ENCODE results near the gene WDPCP. TPM values are rescaled to one million over a fixed set of nuclear protein-coding genes. Genes with fewer than 3 reads are reported as not detected.

WDPCP gene
- total RNA-seq, 1 donor from 2014 or later: 4.3 TPM

GRCh38 chr2:63127594-63127993 lies 460.7 kb downstream of the WDPCP start:
- no peak overlapping the region for H3K4me3 Mint-ChIP-seq (ENCODE audit: unreplicated experiment)
- H3K36me3 Mint-ChIP-seq (ENCODE audit: unreplicated experiment): no peaks in the 10 kb centered on the region
- H3K27ac Mint-ChIP-seq (ENCODE audit: unreplicated experiment): no peak overlapping the region
- H3K27me3 Mint-ChIP-seq (ENCODE audit: unreplicated experiment): no peaks in the 10 kb centered on the region
- TF ChIP-seq, protein P1, sequence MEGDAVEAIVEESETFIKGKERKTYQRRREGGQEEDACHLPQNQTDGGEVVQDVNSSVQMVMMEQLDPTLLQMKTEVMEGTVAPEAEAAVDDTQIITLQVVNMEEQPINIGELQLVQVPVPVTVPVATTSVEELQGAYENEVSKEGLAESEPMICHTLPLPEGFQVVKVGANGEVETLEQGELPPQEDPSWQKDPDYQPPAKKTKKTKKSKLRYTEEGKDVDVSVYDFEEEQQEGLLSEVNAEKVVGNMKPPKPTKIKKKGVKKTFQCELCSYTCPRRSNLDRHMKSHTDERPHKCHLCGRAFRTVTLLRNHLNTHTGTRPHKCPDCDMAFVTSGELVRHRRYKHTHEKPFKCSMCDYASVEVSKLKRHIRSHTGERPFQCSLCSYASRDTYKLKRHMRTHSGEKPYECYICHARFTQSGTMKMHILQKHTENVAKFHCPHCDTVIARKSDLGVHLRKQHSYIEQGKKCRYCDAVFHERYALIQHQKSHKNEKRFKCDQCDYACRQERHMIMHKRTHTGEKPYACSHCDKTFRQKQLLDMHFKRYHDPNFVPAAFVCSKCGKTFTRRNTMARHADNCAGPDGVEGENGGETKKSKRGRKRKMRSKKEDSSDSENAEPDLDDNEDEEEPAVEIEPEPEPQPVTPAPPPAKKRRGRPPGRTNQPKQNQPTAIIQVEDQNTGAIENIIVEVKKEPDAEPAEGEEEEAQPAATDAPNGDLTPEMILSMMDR (IDR thresholded peaks at IDR 0.05; ENCODE audit: partially characterized antibody, unreplicated experiment): no peak
- H3K4me1 Mint-ChIP-seq (ENCODE audit: low read depth, unreplicated experiment): no peaks in the 10 kb centered on the region
- no peak for DNase-seq
- no peaks in the 10 kb centered on the region for H3K9me3 Mint-ChIP-seq (ENCODE audit: unreplicated experiment)

GRCh38 chr2:63124850-63125249 lies 463.4 kb downstream of the WDPCP start:
- no peak for DNase-seq
- no peaks in the 10 kb centered on the region for H3K4me1 Mint-ChIP-seq (ENCODE audit: low read depth, unreplicated experiment)
- no peaks in the 10 kb centered on the region for H3K9me3 Mint-ChIP-seq (ENCODE audit: unreplicated experiment)
- H3K27ac Mint-ChIP-seq (ENCODE audit: unreplicated experiment): no peak overlapping the region
- TF ChIP-seq, protein P1 (IDR thresholded peaks at IDR 0.05; ENCODE audit: partially characterized antibody, unreplicated experiment): no peak
- no peak overlapping the region for H3K4me3 Mint-ChIP-seq (ENCODE audit: unreplicated experiment)
- H3K36me3 Mint-ChIP-seq (ENCODE audit: unreplicated experiment): no peaks in the 10 kb centered on the region
- H3K27me3 Mint-ChIP-seq (ENCODE audit: unreplicated experiment): no peaks in the 10 kb centered on the region

- H3K4me3 Mint-ChIP-seq (ENCODE audit: unreplicated experiment): no peak overlapping the region
- H3K9me3 Mint-ChIP-seq (ENCODE audit: unreplicated experiment): no peaks in the 10 kb centered on the region
- TF ChIP-seq, protein P1 (IDR thresholded peaks at IDR 0.05; ENCODE audit: partially characterized antibody, unreplicated experiment): no peak
- H3K4me1 Mint-ChIP-seq (ENCODE audit: low read depth, unreplicated experiment): no peaks in the 10 kb centered on the region
- no peaks in the 10 kb centered on the region for H3K36me3 Mint-ChIP-seq (ENCODE audit: unreplicated experiment)
- H3K27ac Mint-ChIP-seq (ENCODE audit: unreplicated experiment): no peak overlapping the region
- H3K27me3 Mint-ChIP-seq (ENCODE audit: unreplicated experiment): no peaks in the 10 kb centered on the region
- DNase-seq: no peak
Observed at GRCh38 chr2:63124218-63124617, 464.1 kb downstream of the WDPCP start.

DNA sequence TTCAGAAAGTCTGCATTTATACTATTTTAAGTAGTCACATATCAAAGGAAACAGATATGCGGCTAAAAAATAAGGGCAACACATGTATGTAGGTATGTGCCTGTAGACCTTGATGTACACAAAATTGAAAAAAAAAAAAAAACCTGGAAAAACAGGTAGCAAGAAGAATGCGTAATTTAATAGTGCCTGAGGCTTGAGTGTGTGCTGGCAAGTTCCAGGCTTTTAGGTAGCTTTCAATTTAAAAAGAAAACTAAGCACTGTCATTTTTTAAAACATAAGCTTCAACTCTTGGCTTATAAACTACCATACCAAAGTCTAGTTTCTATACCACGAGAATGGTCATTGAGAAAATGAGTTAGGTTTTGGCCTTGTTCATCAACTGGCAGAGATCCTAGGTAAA lies 465.4 kb downstream of the WDPCP start:
- DNase-seq: no peak
- Mint-ChIP-seq H3K27me3 (ENCODE audit: unreplicated experiment) (no peaks in the 10 kb centered on the region), H3K4me3 (ENCODE audit: unreplicated experiment) (no peak overlapping the region), H3K4me1 (ENCODE audit: low read depth, unreplicated experiment) (no peaks in the 10 kb centered on the region), H3K9me3 (ENCODE audit: unreplicated experiment) (no peaks in the 10 kb centered on the region), H3K27ac (ENCODE audit: unreplicated experiment) (no peak overlapping the region), H3K36me3 (ENCODE audit: unreplicated experiment) (no peaks in the 10 kb centered on the region)
- TF ChIP-seq, protein P1 (IDR thresholded peaks at IDR 0.05; ENCODE audit: partially characterized antibody, unreplicated experiment): no peak

- H3K9me3 Mint-ChIP-seq (ENCODE audit: unreplicated experiment): no peaks in the 10 kb centered on the region
- H3K27me3 Mint-ChIP-seq (ENCODE audit: unreplicated experiment): no peaks in the 10 kb centered on the region
- no peak for DNase-seq
- no peak overlapping the region for H3K27ac Mint-ChIP-seq (ENCODE audit: unreplicated experiment)
- no peaks in the 10 kb centered on the region for H3K4me1 Mint-ChIP-seq (ENCODE audit: low read depth, unreplicated experiment)
- TF ChIP-seq, protein P1 (IDR thresholded peaks at IDR 0.05; ENCODE audit: partially characterized antibody, unreplicated experiment): no peak
- no peaks in the 10 kb centered on the region for H3K36me3 Mint-ChIP-seq (ENCODE audit: unreplicated experiment)
- H3K4me3 Mint-ChIP-seq (ENCODE audit: unreplicated experiment): no peak overlapping the region
Observed at GRCh38 chr2:63121055-63121834, 467.0 kb downstream of the WDPCP start.
